OCI-LY7 (cell line): ENCODE results near the gene ATP6V0A1. TPM values are rescaled to one million over a fixed set of nuclear protein-coding genes. Genes with fewer than 3 reads are reported as not detected.
"Not testable (repeated sequence)": the region's sequence is repeated elsewhere in the genome, so short reads cannot be mapped to it uniquely, and the experiment has no call there.

Experiments used
- BruUV-seq: library from RNA; stranded (reverse); fragments of 400-500 nt; replicated peaks from 2 replicates; lab custom pipeline; 2021; lab: Mats Ljungman, UMichigan
- CTCF ChIA-PET: fragments of 300-600 bp; sonication (Branson Sonifier 250); formaldehyde crosslinking; loops from one replicate; lab custom pipeline; 2022; ENCODE audit warnings: antibody characterized with exemption; ENCODE audit not compliant: unreplicated experiment; lab: Charles Lee
- POLR2A ChIA-PET: fragments of 300-600 bp; sonication (Branson Sonifier 250); formaldehyde crosslinking; loops from one replicate; lab custom pipeline; 2022; ENCODE audit warnings: antibody characterized with exemption; lab: Charles Lee
- DNase-seq: peaks from one replicate; pipeline ENCODE4 v3.0.0-alpha.2; 2015; ENCODE audit warnings: low spot score
- H2AFZ ChIP-seq: fragments of 200-600 bp; sonication (generic), shearing (Covaris generic); 2 replicates; pipeline ENCODE4 v1.6.1; 2014; ENCODE audit warnings: mild to moderate bottlenecking, antibody characterized with exemption, low read length, moderate library complexity
- H3K27ac ChIP-seq: fragments of 200-600 bp; sonication (generic); 2 replicates; pipeline ENCODE4 v1.5.1; 2014; ENCODE audit warnings: mixed run types, low read depth, mild to moderate bottlenecking, moderate library complexity, low read length, inconsistent platforms; ENCODE audit not compliant: poor library complexity, severe bottlenecking
- H3K36me3 ChIP-seq: fragments of 200-600 bp; sonication (generic); 2 replicates; pipeline ENCODE4 v1.6.1; 2014; ENCODE audit warnings: mild to moderate bottlenecking, antibody characterized with exemption, low read length, moderate library complexity, mixed read lengths; ENCODE audit not compliant: insufficient read depth
- H3K4me1 ChIP-seq: fragments of 200-600 bp; sonication (generic); 2 replicates; pipeline ENCODE4 v1.5.1; 2014; ENCODE audit warnings: mild to moderate bottlenecking, low read length; ENCODE audit not compliant: insufficient read depth, poor library complexity, severe bottlenecking
- H3K4me2 ChIP-seq: fragments of 200-600 bp; sonication (generic); 2 replicates; pipeline ENCODE4 v1.6.1; 2014; ENCODE audit warnings: mild to moderate bottlenecking, low read length
- H3K4me3 ChIP-seq: fragments of 200-600 bp; sonication (generic); 2 replicates; pipeline ENCODE4 v1.5.1; 2014; ENCODE audit warnings: mild to moderate bottlenecking, low read depth, low read length; ENCODE audit not compliant: poor library complexity, severe bottlenecking
- H3K79me2 ChIP-seq: fragments of 200-600 bp; sonication (generic); 2 replicates; pipeline ENCODE4 v1.6.1; 2016; ENCODE audit warnings: low read depth, mild to moderate bottlenecking, low read length, moderate library complexity, mixed read lengths; ENCODE audit not compliant: insufficient read depth
- H3K9me2 ChIP-seq: fragments of 200-600 bp; sonication (generic); 2 replicates; pipeline ENCODE4 v1.6.1; 2016; ENCODE audit warnings: mild to moderate bottlenecking, low read length, mixed read lengths; ENCODE audit not compliant: insufficient read depth
- H3K9me3 ChIP-seq: fragments of 200-600 bp; sonication (generic); 2 replicates; pipeline ENCODE4 v1.6.1; 2014; ENCODE audit warnings: mild to moderate bottlenecking, mixed run types, low read length, mixed read lengths
- H4K20me1 ChIP-seq: fragments of 200-600 bp; sonication (generic); 2 replicates; pipeline ENCODE4 v1.6.1; 2014; ENCODE audit warnings: mild to moderate bottlenecking, antibody characterized with exemption, low read length, moderate library complexity, mixed read lengths; ENCODE audit not compliant: insufficient read depth
- EZH2phosphoT487 ChIP-seq: fragments of 200-600 bp; sonication (generic); IDR thresholded peaks from 2 replicates; pipeline ENCODE4 v1.6.1; 2018; ENCODE audit warnings: low read depth, borderline replicate concordance, mild to moderate bottlenecking, mixed run types, antibody characterized with exemption, low read length, moderate library complexity, mixed read lengths
- intact Hi-C: fragments of 100-400 bp; cut with micrococcal nuclease; formaldehyde crosslinking; loops from one replicate; pipeline ENCODE4 v1.10.0; 2022; ENCODE audit not compliant: unreplicated experiment
- total RNA-seq, 2 experiments: library from RNA; depleted of rRNA in 1 of 2; stranded (reverse); fragments of >200 nt in 1 of 2; shearing (Covaris generic) in 1 of 2; gene quantifications; 2 replicates each; pipeline ENCODE4 v1.2.3, GENCODE V29; 2014 to 2022
- TF ChIP-seq, protein P1 (sequence below): fragments of 200-600 bp; sonication (generic); conservative IDR thresholded peaks from 2 replicates; pipeline ENCODE4 v1.5.1; 2014; ENCODE audit warnings: mild to moderate bottlenecking, antibody characterized with exemption, low read length, moderate library complexity, mixed read lengths

The ATP6V0A1 gene
- total RNA-seq, 2 experiments from 2014 or later = 19.8 to 46.9 TPM

DNA sequence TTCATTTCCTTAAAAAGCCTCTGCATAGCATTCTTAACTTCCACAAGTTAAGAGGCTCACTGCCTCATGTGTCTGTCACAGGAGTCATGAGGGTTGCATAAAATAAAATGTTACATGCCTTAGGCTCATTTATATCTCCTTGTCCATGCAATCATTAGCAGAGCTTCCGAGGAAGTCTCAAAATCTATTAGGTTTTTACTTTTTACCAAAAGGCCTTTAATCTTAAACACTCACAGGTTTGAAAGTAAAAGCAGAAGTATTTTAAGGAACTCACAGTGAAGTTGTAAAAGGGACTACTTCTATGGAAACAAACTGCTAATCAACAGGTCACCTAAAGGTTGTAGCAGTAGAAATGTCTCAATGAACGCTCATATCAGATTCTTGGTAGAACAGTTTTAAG is 5.2 kb upstream of the ATP6V0A1 start:
- BruUV-seq = no TSS peak
- Histone ChIP-seq H3K4me3 (no peak overlapping the region), H3K27ac (no peak overlapping the region), H3K4me1 (peaks cover 45% of the 10 kb centered on the region), H3K9me2 (no peaks in the 10 kb centered on the region), H3K79me2 (no peaks in the 10 kb centered on the region), H2AFZ (no peak overlapping the region), H3K4me2 (peak overlapping the region; percentile 21), H4K20me1 (peaks cover 10% of the 10 kb centered on the region; the same call in 1 of the 2 replicates), H3K36me3 (no peaks in the 10 kb centered on the region), H3K9me3 (no peaks in the 10 kb centered on the region)
- peak; percentile 45 for DNase-seq
- intact Hi-C loops = no loop called here
- no peak for TF ChIP-seq EZH2phosphoT487
- TF ChIP-seq, protein P1, sequence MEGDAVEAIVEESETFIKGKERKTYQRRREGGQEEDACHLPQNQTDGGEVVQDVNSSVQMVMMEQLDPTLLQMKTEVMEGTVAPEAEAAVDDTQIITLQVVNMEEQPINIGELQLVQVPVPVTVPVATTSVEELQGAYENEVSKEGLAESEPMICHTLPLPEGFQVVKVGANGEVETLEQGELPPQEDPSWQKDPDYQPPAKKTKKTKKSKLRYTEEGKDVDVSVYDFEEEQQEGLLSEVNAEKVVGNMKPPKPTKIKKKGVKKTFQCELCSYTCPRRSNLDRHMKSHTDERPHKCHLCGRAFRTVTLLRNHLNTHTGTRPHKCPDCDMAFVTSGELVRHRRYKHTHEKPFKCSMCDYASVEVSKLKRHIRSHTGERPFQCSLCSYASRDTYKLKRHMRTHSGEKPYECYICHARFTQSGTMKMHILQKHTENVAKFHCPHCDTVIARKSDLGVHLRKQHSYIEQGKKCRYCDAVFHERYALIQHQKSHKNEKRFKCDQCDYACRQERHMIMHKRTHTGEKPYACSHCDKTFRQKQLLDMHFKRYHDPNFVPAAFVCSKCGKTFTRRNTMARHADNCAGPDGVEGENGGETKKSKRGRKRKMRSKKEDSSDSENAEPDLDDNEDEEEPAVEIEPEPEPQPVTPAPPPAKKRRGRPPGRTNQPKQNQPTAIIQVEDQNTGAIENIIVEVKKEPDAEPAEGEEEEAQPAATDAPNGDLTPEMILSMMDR = no peak
- CTCF ChIA-PET = no interaction called here
- POLR2A ChIA-PET = interaction anchor here (0.8 kb wide), 1 partner anchor 13 kb away, joined by 7 read pairs; no protein-coding TSS in a partner anchor

DNA sequence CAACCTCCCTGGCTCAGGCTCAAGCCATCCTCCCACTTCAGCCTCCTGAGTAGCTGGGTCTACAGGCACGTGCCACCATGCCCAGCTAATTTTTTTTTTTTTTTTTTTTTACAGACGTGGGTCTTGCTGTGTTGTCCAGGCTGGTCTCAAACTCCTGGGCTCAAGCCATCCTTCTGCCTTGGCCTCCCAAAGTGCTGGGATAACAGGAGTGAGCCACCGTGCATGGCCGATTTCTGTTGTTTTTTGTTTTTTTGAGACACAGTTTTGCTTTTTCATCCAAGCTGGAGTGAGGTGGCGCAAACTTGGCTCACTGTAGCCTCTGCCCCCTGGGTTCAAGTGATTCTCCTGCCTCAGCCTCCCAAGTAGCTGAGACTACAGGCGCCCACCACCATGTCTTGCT is 3.7 kb upstream of the ATP6V0A1 start:
- POLR2A ChIA-PET = not testable (repeated sequence)

DNA sequence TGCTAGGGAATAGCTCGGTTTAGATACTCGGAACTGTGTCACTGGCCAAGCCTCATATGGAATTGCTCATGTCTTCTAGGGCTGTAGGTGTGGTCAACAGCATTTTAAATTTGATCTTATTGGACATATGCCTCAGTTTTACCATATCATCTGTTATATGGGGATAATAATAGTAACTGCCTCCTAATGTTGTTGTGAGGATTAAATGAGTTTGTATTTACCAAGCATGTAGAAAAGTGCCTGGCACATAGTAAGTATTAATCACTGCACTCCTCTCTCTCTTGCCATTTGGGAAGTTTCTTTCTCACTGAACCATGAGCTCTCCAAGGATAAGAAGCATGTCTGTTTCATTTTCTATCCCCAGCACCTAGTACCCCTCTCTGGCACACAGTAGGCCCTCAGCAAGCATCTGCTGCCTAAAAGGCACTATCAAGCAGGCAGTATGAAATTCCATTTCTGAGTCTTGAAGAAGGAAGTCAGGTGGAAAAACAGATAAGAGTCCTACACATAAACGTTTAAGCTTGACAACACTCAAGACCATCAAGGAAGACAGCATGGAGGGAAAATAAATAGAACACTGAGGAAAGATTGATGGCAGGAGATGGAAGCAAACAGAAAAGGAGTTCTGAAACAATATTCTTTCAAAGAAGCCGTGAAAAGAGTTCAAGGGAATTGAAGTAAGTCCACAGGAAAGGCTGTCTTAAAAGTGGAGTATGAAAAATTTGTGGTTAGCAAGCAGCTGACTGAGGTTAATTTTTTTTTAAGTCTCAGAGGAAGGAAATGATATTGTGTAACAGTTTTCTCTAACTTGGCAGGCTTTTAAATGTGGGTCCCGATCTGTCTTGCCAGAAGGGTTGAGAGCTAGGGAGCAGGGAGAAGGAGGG is 2.2 kb upstream of the ATP6V0A1 start:
- peak overlapping the region; percentile 94 for H3K4me2 ChIP-seq
- H3K9me2 ChIP-seq = no peaks in the 10 kb centered on the region
- no TSS peak for BruUV-seq
- H3K4me3 ChIP-seq = peak overlapping the region; percentile 84
- H3K36me3 ChIP-seq = peaks cover 6% of the 10 kb centered on the region; the same call in 1 of the 2 replicates
- POLR2A ChIA-PET = no interaction called here
- H2AFZ ChIP-seq = no peak overlapping the region
- CTCF ChIA-PET = no interaction called here
- peak; percentile 76 for DNase-seq
- intact Hi-C loops = loop anchor here (2.0 to 5.0 kb wide), 2 partner anchors 18 to 439 kb away; partner anchors contain the start of gene DNAJC7
- no peaks in the 10 kb centered on the region; the same call in 1 of the 2 replicates for H3K79me2 ChIP-seq
- peak overlapping the region; percentile 69 for H3K27ac ChIP-seq
- no peaks in the 10 kb centered on the region for H3K9me3 ChIP-seq
- H4K20me1 ChIP-seq = peaks cover 14% of the 10 kb centered on the region; the same call in 1 of the 2 replicates
- peaks cover 65% of the 10 kb centered on the region for H3K4me1 ChIP-seq
- TF ChIP-seq, protein P1 = no peak
- no peak for TF ChIP-seq EZH2phosphoT487

More for the DNA sequence above, 3.7 kb upstream of the ATP6V0A1 start:
- H3K4me3 ChIP-seq, H3K4me2 ChIP-seq, H3K9me3 ChIP-seq, CTCF ChIA-PET, BruUV-seq, H3K9me2 ChIP-seq, H2AFZ ChIP-seq, H3K27ac ChIP-seq, DNase-seq, H3K79me2 ChIP-seq, H3K36me3 ChIP-seq: not testable (repeated sequence)
- peaks cover 14% of the 10 kb centered on the region; the same call in 1 of the 2 replicates for H4K20me1 ChIP-seq
- intact Hi-C loops = loop anchor here (5.0 kb wide), 1 partner anchor 438 kb away; the partner anchor contains the start of gene DNAJC7
- peaks cover 58% of the 10 kb centered on the region for H3K4me1 ChIP-seq
